OCI-M2 (cell line): ENCODE data around the gene DUSP11.
"Not testable (repeated sequence)": the region's sequence is repeated elsewhere in the genome, so short reads cannot be mapped to it uniquely, and the experiment has no call there.

Experiments used
- DNase-seq: peaks from one replicate; lab custom pipeline; 2025; ENCODE audit not compliant: unreplicated experiment; lab: John Stamatoyannopoulos, UW

DUSP11 gene

DNA sequence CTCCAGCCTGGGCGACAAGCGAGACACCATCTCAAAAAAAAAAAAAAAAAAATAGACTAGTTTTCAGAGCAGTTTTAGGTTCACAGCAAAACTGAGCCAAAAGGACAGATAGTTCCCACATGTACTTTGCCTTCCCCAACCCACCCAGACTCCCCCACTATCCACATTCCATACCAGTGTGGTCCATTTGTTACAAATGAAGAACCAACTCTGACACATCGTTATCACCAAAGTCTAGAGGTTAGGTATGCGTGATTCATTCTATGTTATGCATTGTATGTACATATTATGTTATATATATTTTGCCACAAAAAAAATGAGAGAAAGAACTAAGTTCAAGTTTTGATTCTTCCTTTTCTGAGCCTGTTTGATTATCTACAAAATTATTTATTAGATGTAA lies 3.5 kb downstream of the DUSP11 start:
- DNase-seq, result no peak

DNA sequence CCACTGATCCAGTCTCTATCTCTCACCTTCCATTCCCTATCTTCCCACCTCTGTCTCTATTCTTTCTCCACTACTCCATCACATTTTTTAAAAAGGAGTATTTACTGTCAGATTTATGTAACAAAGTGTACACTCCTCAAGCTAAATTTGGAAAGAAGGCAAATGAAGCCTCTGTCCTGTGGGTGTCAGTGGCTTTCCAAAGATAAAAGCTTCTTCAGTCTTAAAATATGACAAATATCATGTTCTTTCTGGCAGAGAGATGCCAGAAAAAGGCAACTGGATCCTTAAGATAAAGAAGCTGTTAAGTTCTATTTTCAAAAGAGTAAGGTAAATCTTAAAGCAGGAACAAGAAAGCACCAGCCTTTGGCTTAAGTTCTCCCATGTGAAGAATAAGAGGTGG lies 7.1 kb downstream of the DUSP11 start:
- DNase-seq, result no peak

- no peak for DNase-seq
These were observed 9.2 kb downstream of the DUSP11 start for GRCh38 chr2:73770725-73771124.

DNA sequence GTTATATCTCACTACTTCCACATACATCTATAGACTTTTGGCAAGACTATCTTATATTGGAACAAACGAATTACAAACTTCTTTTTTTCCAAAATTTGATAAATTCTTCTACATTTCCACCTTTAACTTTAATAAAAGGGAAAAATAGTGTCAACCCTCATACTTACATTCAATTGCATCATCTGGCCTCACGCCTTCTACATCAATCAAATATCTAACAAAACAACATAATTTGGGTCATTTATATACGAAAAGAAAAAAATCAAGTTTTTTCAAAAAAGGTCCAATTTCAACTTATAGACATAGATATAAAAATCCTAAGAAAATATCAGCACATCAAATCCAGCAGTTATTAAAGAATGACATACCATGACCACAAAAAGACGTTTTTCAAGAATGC lies 12.9 kb downstream of the DUSP11 start:
- DNase-seq, result no peak

- no peak for DNase-seq
These were observed 13.6 kb downstream of the DUSP11 start for GRCh38 chr2:73766349-73766748.

- DNase-seq, result no peak
These were observed 15.0 kb downstream of the DUSP11 start for GRCh38 chr2:73764945-73765344.

DNA sequence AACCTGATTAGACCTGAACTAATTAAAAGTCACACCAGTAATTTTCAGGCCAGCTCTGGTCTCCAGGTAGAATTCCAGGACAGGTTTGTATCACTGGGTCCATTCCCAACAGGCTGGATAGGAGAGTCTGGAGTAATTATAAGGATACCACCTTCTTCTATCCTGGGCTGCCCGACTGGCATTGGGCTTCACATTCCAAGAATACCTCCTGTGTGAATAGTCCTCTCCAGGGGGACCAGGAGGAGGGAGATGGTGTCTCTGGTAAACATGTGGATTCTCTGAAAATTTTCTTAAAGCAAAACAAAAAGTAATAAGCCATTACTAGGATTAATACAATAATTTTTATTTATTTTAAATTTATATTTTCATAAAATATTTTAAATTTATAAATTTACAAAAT lies 17.3 kb downstream of the DUSP11 start:
- DNase-seq, result no peak

GRCh38 chr2:73759904-73760303 lies 20.0 kb downstream of the DUSP11 start:
- no peak for DNase-seq

- no peak for DNase-seq
These were observed 20.6 kb downstream of the DUSP11 start for GRCh38 chr2:73759285-73759764.

- DNase-seq, result not testable (repeated sequence)
These were observed 25.6 kb downstream of the DUSP11 start for GRCh38 chr2:73754332-73754731.

- DNase-seq, result no peak
These were observed 30.6 kb downstream of the DUSP11 start for GRCh38 chr2:73749314-73749713.

GRCh38 chr2:73746877-73747208 lies 33.1 kb downstream of the DUSP11 start:
- DNase-seq, result no peak

DNA sequence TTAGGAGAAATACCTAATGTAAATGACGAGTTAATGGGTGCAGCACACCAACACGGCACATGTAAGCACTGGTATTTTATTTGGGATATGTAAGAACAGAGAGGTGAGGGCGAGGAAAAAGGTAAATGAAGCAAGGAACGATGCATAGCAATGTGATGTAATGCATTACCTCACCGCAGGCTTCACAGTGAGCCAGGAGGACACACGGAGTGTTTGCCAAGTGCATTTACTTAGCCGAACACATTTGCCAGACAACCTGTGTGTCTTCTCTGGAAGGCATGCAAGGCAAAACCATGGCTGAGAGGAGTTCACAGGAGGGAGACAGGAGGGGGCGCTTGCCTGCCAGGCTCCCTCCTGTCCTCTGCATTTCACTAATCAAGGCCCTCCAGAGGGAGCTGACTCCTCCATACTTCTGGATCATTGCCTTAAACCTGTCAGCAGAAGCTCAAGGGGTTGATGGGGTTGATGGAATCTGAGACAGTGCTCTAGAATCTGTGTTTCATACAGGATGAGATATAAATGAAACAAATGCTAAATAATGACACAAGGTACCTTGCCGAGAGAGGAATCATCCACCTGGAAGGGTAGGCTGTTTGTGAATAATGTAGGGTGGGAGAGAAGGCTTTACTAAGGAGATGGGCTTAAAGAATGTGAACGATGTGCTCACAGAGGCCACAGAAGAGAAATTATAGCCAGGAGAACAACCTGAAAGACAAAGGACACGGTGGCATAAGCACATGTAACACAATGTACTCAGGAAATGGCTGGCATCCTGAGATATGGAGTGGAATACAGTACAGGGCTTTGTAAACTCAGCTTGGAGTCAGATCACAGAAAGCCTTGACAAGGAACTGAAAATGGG lies 33.7 kb downstream of the DUSP11 start:
- no peak for DNase-seq

- no peak for DNase-seq
These were observed 39.1 kb downstream of the DUSP11 start for GRCh38 chr2:73740767-73741166.

GRCh38 chr2:73739101-73739500 lies 40.8 kb downstream of the DUSP11 start:
- no peak for DNase-seq

- peak; percentile 28 for DNase-seq
These were observed 42.8 kb downstream of the DUSP11 start, which contains the start of gene TPRKB for GRCh38 chr2:73736855-73737779. TSS of gene TPRKB (minus strand) at chr2:73737345. CDS start at chr2:73734569, 2,776 bp downstream.

DNA sequence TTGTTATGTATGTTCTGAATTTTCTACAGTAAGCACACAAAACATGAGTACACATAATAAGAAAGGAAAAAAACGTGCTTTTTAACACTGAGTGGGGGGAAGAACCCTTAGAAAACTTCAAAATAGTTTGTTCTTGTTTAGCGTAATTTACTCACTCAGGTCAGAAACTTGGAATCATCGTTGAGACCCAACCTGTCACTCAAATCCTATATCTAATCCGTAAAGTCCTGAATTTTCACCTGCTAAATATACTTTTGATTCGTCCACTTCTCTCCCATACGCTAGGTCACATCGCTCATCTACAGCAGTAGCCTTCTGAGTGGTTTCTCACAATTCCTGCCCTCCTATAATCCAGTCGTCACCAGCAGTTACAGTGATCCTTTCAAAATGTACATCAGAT lies 43.5 kb downstream of the DUSP11 start:
- no peak for DNase-seq

DNA sequence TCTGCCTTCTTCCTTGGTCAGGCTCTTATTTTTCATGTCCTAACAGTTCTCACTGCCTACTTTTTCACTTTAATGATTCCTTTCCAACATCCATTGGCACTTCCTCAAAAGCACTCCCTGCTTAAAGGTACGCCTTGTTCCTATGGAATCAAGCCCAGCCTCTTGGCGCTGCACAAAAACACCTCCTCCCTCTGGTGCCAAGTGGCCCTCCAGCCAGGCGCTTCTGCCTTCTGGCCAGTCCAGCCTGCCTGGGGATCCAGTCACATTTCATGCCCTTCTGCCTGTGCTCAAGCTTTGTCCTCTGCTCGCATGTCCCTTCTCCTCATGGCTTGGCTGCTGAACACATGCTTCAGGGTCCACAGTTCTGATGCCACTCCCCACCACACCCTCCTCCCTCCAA lies 49.1 kb downstream of the DUSP11 start:
- DNase-seq, result no peak

DNA sequence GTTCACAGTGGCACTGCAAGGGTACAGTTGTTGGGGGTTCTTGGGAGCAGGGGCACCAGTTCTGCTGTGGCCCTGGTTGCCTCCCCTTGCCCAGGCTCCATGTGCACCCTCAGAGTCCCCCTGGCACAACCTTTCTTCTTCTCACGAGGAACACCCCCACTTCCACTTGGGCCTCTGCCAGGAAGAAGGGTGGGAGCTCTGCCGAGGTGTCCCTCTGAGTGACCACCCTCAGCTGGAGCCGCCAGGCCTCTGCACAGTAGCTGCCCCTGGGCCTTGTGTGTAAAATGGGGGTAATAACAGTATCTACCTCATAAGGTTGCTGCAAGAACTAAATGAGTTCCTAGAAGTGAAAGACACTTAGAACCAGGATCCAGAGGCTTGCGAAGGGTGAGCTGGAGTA lies 51.2 kb downstream of the DUSP11 start:
- no peak for DNase-seq

- no peak for DNase-seq
These were observed 51.9 kb downstream of the DUSP11 start for GRCh38 chr2:73728043-73728442.

DNA sequence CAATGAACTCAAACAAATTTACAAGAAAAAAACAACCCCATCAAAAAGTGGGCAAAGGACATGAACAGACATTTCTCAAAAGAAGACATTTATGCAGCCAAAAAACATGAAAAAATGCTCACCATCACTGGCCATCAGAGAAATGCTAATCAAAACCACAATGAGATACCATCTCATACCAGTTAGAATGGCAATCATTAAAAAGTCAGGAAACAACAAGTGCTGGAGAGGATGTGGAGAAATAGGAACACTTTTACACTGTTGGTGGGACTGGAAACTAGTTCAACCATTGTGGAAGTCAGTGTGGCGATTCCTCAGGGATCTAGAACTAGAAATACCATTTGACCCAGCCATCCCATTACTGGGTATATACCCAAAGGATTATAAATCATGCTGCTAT lies 53.2 kb downstream of the DUSP11 start:
- not testable (repeated sequence) for DNase-seq
